Keratinocyte (primary cell): ENCODE measurements around the gene MED27. TPM values are rescaled to one million over a fixed set of nuclear protein-coding genes. Genes with fewer than 3 reads are reported as not detected.
A peak's percentile ranks its signal among the peaks of the same experiment; 100 is the strongest.

ENCODE experiments used
- DNase-seq: peaks from one replicate; pipeline ENCODE4 v3.0.0-alpha.2; 2011; ENCODE audit warnings: low read depth, missing footprints, low spot score
- FAIRE-seq: peaks from 2 replicates; lab custom pipeline; 2011; peaks lifted over from hg19 to GRCh38; lab: Jason Lieb, UNC
- H2AFZ ChIP-seq: 2 replicates; pipeline ENCODE4 v1.6.0; 2012; ENCODE audit warnings: low read length, control low read depth, inconsistent platforms; ENCODE audit not compliant: control insufficient read depth
- H3K27ac ChIP-seq: 2 replicates; pipeline ENCODE4 v1.5.1; 2011; ENCODE audit warnings: low read length; ENCODE audit not compliant: control insufficient read depth, insufficient read depth
- H3K27me3 ChIP-seq: 3 replicates; pipeline ENCODE4 v1.6.0; 2011; ENCODE audit warnings: low read length; ENCODE audit not compliant: control insufficient read depth, insufficient read depth; ENCODE audit errors: extremely low read depth
- H3K36me3 ChIP-seq, 2 experiments: 2 replicates in 1 of 2; 3 replicates in 1 of 2; pipeline ENCODE4 v1.5.1; 2011; ENCODE audit warnings: low read length in 2 of 2, mild to moderate bottlenecking in 1 of 2; ENCODE audit not compliant: control insufficient read depth in 2 of 2, insufficient read depth in 2 of 2; ENCODE audit errors: extremely low read depth in 1 of 2
- H3K4me1 ChIP-seq: 3 replicates; pipeline ENCODE4 v1.5.1; 2011; ENCODE audit warnings: low read length; ENCODE audit not compliant: control insufficient read depth, insufficient read depth; ENCODE audit errors: extremely low read depth
- H3K4me2 ChIP-seq: 3 replicates; pipeline ENCODE4 v1.6.0; 2011; ENCODE audit warnings: low read depth, low read length; ENCODE audit not compliant: control insufficient read depth, insufficient read depth; ENCODE audit errors: extremely low read depth
- H3K4me3 ChIP-seq, 3 experiments: fragments of 200-600 bp in 1 of 3; sonication (generic) in 1 of 3; 2 replicates in 2 of 3; 3 replicates in 1 of 3; pipeline ENCODE4 v1.5.1; 2011 to 2016; ENCODE audit warnings: low read length in 3 of 3, mild to moderate bottlenecking in 3 of 3, control low read depth in 2 of 3, inconsistent platforms in 1 of 3, low read depth in 1 of 3, mixed read lengths in 1 of 3, mixed run types in 1 of 3, moderate library complexity in 1 of 3; ENCODE audit not compliant: control insufficient read depth in 2 of 3, insufficient read depth in 2 of 3; ENCODE audit errors: extremely low read depth in 1 of 3
- H3K79me2 ChIP-seq: 2 replicates; pipeline ENCODE4 v1.6.0; 2012; ENCODE audit warnings: low read length; ENCODE audit not compliant: control insufficient read depth, insufficient read depth
- H3K9ac ChIP-seq: 3 replicates; pipeline ENCODE4 v1.6.0; 2011; ENCODE audit warnings: low read length; ENCODE audit not compliant: control insufficient read depth, insufficient read depth; ENCODE audit errors: extremely low read depth
- H3K9me1 ChIP-seq: 3 replicates; pipeline ENCODE4 v1.6.0; 2011; ENCODE audit warnings: low read length; ENCODE audit not compliant: control insufficient read depth, insufficient read depth; ENCODE audit errors: extremely low read depth
- H3K9me3 ChIP-seq: 2 replicates; pipeline ENCODE4 v1.5.1; 2012; ENCODE audit warnings: low read depth, low read length; ENCODE audit not compliant: control insufficient read depth
- H4K20me1 ChIP-seq: 3 replicates; pipeline ENCODE4 v1.6.0; 2011; ENCODE audit warnings: low read length; ENCODE audit not compliant: control insufficient read depth, insufficient read depth; ENCODE audit errors: extremely low read depth
- CTCF ChIP-seq, 3 experiments: IDR thresholded peaks in 1 of 3; conservative IDR thresholded peaks in 1 of 3; optimal IDR thresholded peaks in 1 of 3; 2 replicates in 2 of 3; 3 replicates in 1 of 3; pipeline versions ENCODE3 to v1.5.1; 2011; ENCODE audit warnings: low read length in 3 of 3, mild to moderate bottlenecking in 3 of 3, moderate library complexity in 2 of 3, control low read depth in 1 of 3, inconsistent platforms in 1 of 3; ENCODE audit not compliant: insufficient read depth in 2 of 3; ENCODE audit errors: extremely low read depth in 1 of 3
- EZH2 ChIP-seq: IDR thresholded peaks from one replicate; pipeline ENCODE4 v1.6.1; 2012; ENCODE audit warnings: inconsistent platforms, mild to moderate bottlenecking, low read length, moderate library complexity
- dilution Hi-C: fragments of 300-500 bp; cut with MboI; formaldehyde crosslinking; loops from one replicate; pipeline ENCODE4 v1.7.0; 2020; ENCODE audit warnings: low sequenced_read_pairs; ENCODE audit not compliant: extremely low pct_ligation_motif_present
- polyA plus RNA-seq, 5 experiments: library from polyadenylated mRNA; depleted of rRNA in 3 of 5; stranded (reverse) in 3 of 5; stranded (forward) in 1 of 5; unstranded in 1 of 5; fragments of >200 nt; gene quantifications; 1 replicate in 1 of 5; 2 replicates in 3 of 5; 3 replicates in 1 of 5; pipeline versions ENCODE4 v1.2.1 to v1.2.3, GENCODE V29; 2011 to 2012; ENCODE audit warnings: missing spikeins in 2 of 5, low read depth in 1 of 5, low replicate concordance in 1 of 5

Gene MED27
- polyA plus RNA-seq, 1 donor (not counting 4 experiments of a cell fraction or from before 2014, with no cell fraction given) = 39.0 TPM

- no peak overlapping the region for H2AFZ ChIP-seq
- peaks cover 29% of the 10 kb centered on the region for H3K4me1 ChIP-seq
- H3K4me2 ChIP-seq = peak overlapping the region; percentile 17
- no peaks in the 10 kb centered on the region for H3K9me1 ChIP-seq
- no peak for TF ChIP-seq EZH2
- TF ChIP-seq CTCF (optimal IDR thresholded peaks at IDR 0.05 in 1 of 3, IDR thresholded peaks at IDR 0.05 in 1 of 3, conservative IDR thresholded peaks at IDR 0.05 in 1 of 3; ENCODE audit: extremely low read depth in 1 of 3, insufficient read depth in 2 of 3, low read length in 3 of 3) = no peak
- no peak overlapping the region for H3K9ac ChIP-seq
- no peak for DNase-seq
- dilution Hi-C loops = no loop called here
- peaks cover 14% of the 10 kb centered on the region for H3K79me2 ChIP-seq
- no peaks in the 10 kb centered on the region for H3K27me3 ChIP-seq
- H3K4me3 ChIP-seq = no peak overlapping the region
- H4K20me1 ChIP-seq = peaks cover 2% of the 10 kb centered on the region
- H3K36me3 ChIP-seq = peaks cover 0 to 9% of the 10 kb centered on the region in 2 experiments
- peak; percentile 70 for FAIRE-seq
- H3K27ac ChIP-seq = no peak overlapping the region
- H3K9me3 ChIP-seq = no peaks in the 10 kb centered on the region
These were observed 84.3 kb downstream of the MED27 start for GRCh38 chr9:131995382-131995781.

- peaks cover 0 to 9% of the 10 kb centered on the region in 2 experiments for H3K36me3 ChIP-seq
- peaks cover 14% of the 10 kb centered on the region for H3K79me2 ChIP-seq
These were observed 85.1 kb downstream of the MED27 start for GRCh38 chr9:131994364-131995125.

More at GRCh38 chr9:131994364-131995125, 85.1 kb downstream of the MED27 start:
- no peaks in the 10 kb centered on the region for H3K9me3 ChIP-seq
- H3K27me3 ChIP-seq = no peaks in the 10 kb centered on the region
- no peak overlapping the region for H3K4me3 ChIP-seq
- H3K4me2 ChIP-seq = no peak overlapping the region
- no peak for TF ChIP-seq EZH2
- TF ChIP-seq CTCF (optimal IDR thresholded peaks at IDR 0.05 in 1 of 3, IDR thresholded peaks at IDR 0.05 in 1 of 3, conservative IDR thresholded peaks at IDR 0.05 in 1 of 3; ENCODE audit: extremely low read depth in 1 of 3, insufficient read depth in 2 of 3, low read length in 3 of 3) = no peak
- dilution Hi-C loops = no loop called here
- DNase-seq = no peak
- no peaks in the 10 kb centered on the region for H3K9me1 ChIP-seq
- peaks cover 20% of the 10 kb centered on the region for H3K4me1 ChIP-seq
- H4K20me1 ChIP-seq = peaks cover 2% of the 10 kb centered on the region
- no peak overlapping the region for H3K27ac ChIP-seq
- FAIRE-seq = no peak
- no peak overlapping the region for H3K9ac ChIP-seq
- H2AFZ ChIP-seq = no peak overlapping the region
